ENCODE data around the gene KRTAP10-7.
"Not testable (repeated sequence)": the region's sequence is repeated elsewhere in the genome, so short reads cannot be mapped to it uniquely, and the experiment has no call there.

- not testable (repeated sequence) for TF ChIP-seq CTCF (IDR thresholded peaks at IDR 0.05 in 8 of 11, conservative IDR thresholded peaks at IDR 0.05 in 3 of 11); POLR2A (IDR thresholded peaks at IDR 0.05)
Measured at GRCh38 chr21:44601091-44601490, 694 bp downstream of the KRTAP10-7 start.
